ENCODE measurements around the gene NUP214. TPM values are rescaled to one million over a fixed set of nuclear protein-coding genes. Genes with fewer than 3 reads are reported as not detected.

Gene NUP214
- total and polyA plus RNA-seq, 2 of the 4 experiments (the other 2 are of a cell fraction): 7.9 to 13.4 TPM

DNA sequence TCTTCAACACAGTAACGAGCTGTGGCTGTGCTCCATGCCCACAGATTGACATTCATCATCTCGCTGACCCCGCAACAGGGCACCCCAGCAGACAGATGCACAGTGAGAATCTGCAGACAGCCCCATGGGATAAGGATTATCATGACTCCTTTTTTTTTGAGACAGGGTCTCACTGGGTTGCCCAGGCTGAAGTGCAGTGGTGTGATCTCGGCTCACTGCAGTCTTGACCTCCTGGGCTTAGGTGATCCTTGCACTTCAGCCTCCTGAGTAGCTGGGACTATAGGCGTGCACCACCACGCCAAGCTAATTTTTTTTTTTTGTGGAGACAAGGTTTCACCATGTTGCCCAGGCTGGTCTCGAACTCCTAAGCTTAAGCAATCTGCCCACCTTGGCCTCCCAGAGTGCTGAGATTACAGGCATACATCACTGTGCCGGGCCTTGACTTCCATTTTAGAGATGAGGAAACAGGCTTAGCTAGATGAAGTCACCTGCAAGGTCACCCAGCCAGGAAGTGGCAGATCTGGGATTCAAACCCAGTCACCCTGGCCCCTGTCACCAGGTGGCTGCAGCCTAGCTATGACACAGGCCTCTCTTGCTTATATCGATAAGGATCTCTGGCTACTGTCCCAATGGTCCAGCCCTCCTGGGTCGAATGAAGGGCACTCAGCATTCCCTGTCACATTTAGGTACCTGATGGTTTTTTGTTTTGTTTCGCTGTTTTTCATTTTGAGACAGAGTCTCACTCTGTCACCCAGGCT, 24.0 kb upstream of the NUP214 start:
- BruUV-seq (replicated peaks): no TSS peak
- dilution Hi-C loops (cut with HindIII; ENCODE audit: low sequenced_read_pairs, unreplicated experiment): no loop called here
- Histone ChIP-seq H3K4me1 (ENCODE audit: control insufficient read depth, insufficient read depth, low read length) (0 out of 2 replicates have a peak, but pooled peaks cover 2% of the 10 kb centered on the region), H3K4me3 (ENCODE audit: insufficient read depth, low read depth, low read length) (no peak overlapping the region), H3K14ac (replicated peaks; ENCODE audit: low read depth, low read length) (no peak overlapping the region), H3K9ac (ENCODE audit: low read depth, low read length) (no peak overlapping the region), H3K9me3 (ENCODE audit: control insufficient read depth, insufficient read depth, low read length) (no peaks in the 10 kb centered on the region), H4K91ac (ENCODE audit: insufficient read depth, low read depth, low read length) (no peak overlapping the region), H3K9me1 (ENCODE audit: insufficient read depth, low read length) (no peaks in the 10 kb centered on the region), H2AK5ac (ENCODE audit: low read depth, low read length) (no peak overlapping the region), H3K4me2 (ENCODE audit: low read depth, low read length) (no peak overlapping the region), H2BK120ac (ENCODE audit: low read depth, low read length) (no peak overlapping the region), H3K4ac (ENCODE audit: low read depth, low read length) (no peak overlapping the region), H2AFZ (replicated peaks; ENCODE audit: low read length, poor library complexity) (no peak overlapping the region), H4K5ac (ENCODE audit: low read depth, low read length) (no peak overlapping the region), H3K36me3 (ENCODE audit: control insufficient read depth, insufficient read depth, low read length) (no peaks in the 10 kb centered on the region), H3K23ac (ENCODE audit: low read depth, low read length) (no peak overlapping the region), H2BK20ac (ENCODE audit: low read depth, low read length) (no peak overlapping the region), H3K56ac (ENCODE audit: extremely low read depth, insufficient read depth, low read length) (no peak overlapping the region), H3K79me1 (ENCODE audit: low read depth in 1 of 2, low read length in 2 of 2) (no peaks in the 10 kb centered on the region), H3K18ac (ENCODE audit: low read depth, low read length) (no peak overlapping the region), H4K8ac (ENCODE audit: low read depth in 2 of 2, low read length in 2 of 2) (no peak overlapping the region), H4K20me1 (ENCODE audit: insufficient read depth, low read length) (no peaks in the 10 kb centered on the region), H2AK9ac (replicated peaks; ENCODE audit: low read depth, low read length, poor library complexity) (no peak overlapping the region), H3K27ac (ENCODE audit: insufficient read depth, low read length) (no peak overlapping the region), H3K27me3 (ENCODE audit: control insufficient read depth, insufficient read depth, low read length) (peaks cover 35% of the 10 kb centered on the region), H2BK15ac (ENCODE audit: low read depth, low read length) (no peak overlapping the region), H2BK5ac (ENCODE audit: low read depth, low read length, poor library complexity, severe bottlenecking) (no peak overlapping the region)
- TF ChIP-seq MAZ (IDR thresholded peaks at IDR 0.05; ENCODE audit: borderline replicate concordance, low read depth, low read length) (no peak), CHD1 (IDR thresholded peaks at IDR 0.05; ENCODE audit: low read depth, low read length) (no peak), RFX5 (IDR thresholded peaks at IDR 0.05; ENCODE audit: low read depth, low read length) (no peak), RAD21 (IDR thresholded peaks at IDR 0.05; ENCODE audit: low read length) (no peak), NFE2L2 (IDR thresholded peaks at IDR 0.05; ENCODE audit: low read depth, low read length) (no peak), CEBPB (IDR thresholded peaks at IDR 0.05; ENCODE audit: low read depth, low read length) (no peak), RCOR1 (IDR thresholded peaks at IDR 0.05; ENCODE audit: insufficient replicate concordance, low read length) (no peak)
- TF ChIP-seq, protein P1, sequence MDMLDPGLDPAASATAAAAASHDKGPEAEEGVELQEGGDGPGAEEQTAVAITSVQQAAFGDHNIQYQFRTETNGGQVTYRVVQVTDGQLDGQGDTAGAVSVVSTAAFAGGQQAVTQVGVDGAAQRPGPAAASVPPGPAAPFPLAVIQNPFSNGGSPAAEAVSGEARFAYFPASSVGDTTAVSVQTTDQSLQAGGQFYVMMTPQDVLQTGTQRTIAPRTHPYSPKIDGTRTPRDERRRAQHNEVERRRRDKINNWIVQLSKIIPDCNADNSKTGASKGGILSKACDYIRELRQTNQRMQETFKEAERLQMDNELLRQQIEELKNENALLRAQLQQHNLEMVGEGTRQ (IDR thresholded peaks at IDR 0.05; ENCODE audit: low read depth, low read length): no peak
- DNase-seq (no peak), ATAC-seq (ENCODE audit: low read depth) (no peak)
- in situ Hi-C loops (cut with MboI; ENCODE audit: low sequenced_read_pairs): no loop called here
- ChIA-PET CTCF (no interaction called here), POLR2A (ENCODE audit: unreplicated experiment) (no interaction called here)
- intact Hi-C loops (cut with micrococcal nuclease): no loop called here
- 80% methylated on average over 1 of the region's 11 CpGs; no CpG with 5 or more reads in 1 of the 2 experiments for WGBS, 2 experiments (ENCODE audit: extremely low coverage in 2 of 2, insufficient read length in 1 of 2)
